HepG2 (cell line): ENCODE measurements around the gene EML2. TPM values are rescaled to one million over a fixed set of nuclear protein-coding genes. Genes with fewer than 3 reads are reported as not detected.

Source experiments
- ADNP ChIP-seq: sonication (generic); formaldehyde crosslinking; IDR thresholded peaks from 2 replicates; pipeline ENCODE4 v1.4.0; 2020; ENCODE audit warnings: missing genetic modification reagents
- AGO1 ChIP-seq: fragments of 200-400 bp; formaldehyde crosslinking; IDR thresholded peaks from 2 replicates; pipeline ENCODE4 v1.6.1; 2017; ENCODE audit warnings: mild to moderate bottlenecking, low read depth, low read length, moderate library complexity; ENCODE audit not compliant: poor library complexity, severe bottlenecking
- ELF4 ChIP-seq: sonication (generic); formaldehyde crosslinking; IDR thresholded peaks from 2 replicates; pipeline ENCODE4 v1.5.0; 2020; ENCODE audit warnings: missing genetic modification reagents, mild to moderate bottlenecking, moderate library complexity, borderline replicate concordance
- ETV5 ChIP-seq: IDR thresholded peaks from 2 replicates; pipeline ENCODE4 v1.6.1; 2018; ENCODE audit warnings: missing biosample characterization, missing genetic modification reagents, inconsistent platforms, borderline replicate concordance
- GATAD1 ChIP-seq: IDR thresholded peaks from 2 replicates; pipeline ENCODE4 v1.6.1; 2016; ENCODE audit warnings: missing genetic modification reagents, missing compliant biosample characterization
- HOXA5 ChIP-seq: sonication (generic); formaldehyde crosslinking; IDR thresholded peaks from 2 replicates; pipeline ENCODE4 v1.4.0; 2020; ENCODE audit warnings: missing genetic modification reagents
- KDM5A ChIP-seq: fragments of 200-600 bp; sonication (generic); IDR thresholded peaks from 2 replicates; pipeline ENCODE4 v1.7.0; 2018; ENCODE audit warnings: antibody characterized with exemption, mild to moderate bottlenecking, low read length, borderline replicate concordance
- NBN ChIP-seq: fragments of 450-650 bp; conservative IDR thresholded peaks from 2 replicates; pipeline ENCODE4 v1.6.1; 2017
- NFRKB ChIP-seq: fragments of 450-650 bp; IDR thresholded peaks from 2 replicates; pipeline ENCODE4 v1.6.1; 2017
- PHF20 ChIP-seq: sonication (generic); formaldehyde crosslinking; IDR thresholded peaks from 2 replicates; pipeline ENCODE4 v1.5.0; 2020; ENCODE audit warnings: mild to moderate bottlenecking, missing genetic modification reagents
- PITX1 ChIP-seq: sonication (generic); formaldehyde crosslinking; IDR thresholded peaks from 2 replicates; pipeline ENCODE4 v1.5.1; 2020; ENCODE audit warnings: mild to moderate bottlenecking, missing genetic modification reagents
- SMC3 ChIP-seq: IDR thresholded peaks from 2 replicates; pipeline ENCODE4 v1.6.1; 2011; ENCODE audit warnings: low read length, improper control_type of control experiment
- SRSF4 ChIP-seq: fragments of 200-400 bp; formaldehyde crosslinking; IDR thresholded peaks from one replicate; pipeline ENCODE4 v1.6.1; 2018; ENCODE audit warnings: mild to moderate bottlenecking, low read depth, low read length, moderate library complexity; ENCODE audit not compliant: poor library complexity, severe bottlenecking
- ZFY ChIP-seq: sonication (generic); formaldehyde crosslinking; IDR thresholded peaks from 2 replicates; pipeline ENCODE4 v1.4.0; 2020; ENCODE audit warnings: missing genetic modification reagents
- ZNF331 ChIP-seq: sonication (generic); formaldehyde crosslinking; IDR thresholded peaks from 2 replicates; pipeline ENCODE4 v1.4.0; 2020; ENCODE audit warnings: missing genetic modification reagents
- ZNF549 ChIP-seq: sonication (generic); formaldehyde crosslinking; IDR thresholded peaks from 2 replicates; pipeline ENCODE4 v1.5.0; 2020; ENCODE audit warnings: missing genetic modification reagents
- ZNF644 ChIP-seq: IDR thresholded peaks from 2 replicates; pipeline ENCODE4 v1.6.1; 2016; ENCODE audit warnings: low read depth
- ZNF670 ChIP-seq: sonication (generic); formaldehyde crosslinking; IDR thresholded peaks from 2 replicates; pipeline ENCODE4 v1.8.0; 2022; ENCODE audit warnings: mild to moderate bottlenecking, missing genetic modification reagents, borderline replicate concordance
- polyA plus RNA-seq, 8 experiments: library from polyadenylated mRNA; depleted of rRNA in 3 of 8; stranded (reverse) in 7 of 8; unstranded in 1 of 8; fragments of >200 nt; fragmentation: Illumina TruSeq in 4 of 8; extraction: Trizol in 4 of 8; gene quantifications; 2 replicates each; pipeline versions ENCODE4 v1.2.1 to v1.2.3, GENCODE V29; 2011 to 2016; ENCODE audit warnings: low read depth in 4 of 8, missing spikeins in 1 of 8, mixed read lengths in 1 of 8; ENCODE audit not compliant: insufficient read depth in 1 of 8
- total RNA-seq, 5 experiments: library from RNA; depleted of rRNA; stranded (reverse); fragments of >200 nt; fragmentation: Illumina TruSeq; extraction: Trizol; gene quantifications; 2 replicates each; pipeline ENCODE4 v1.2.3, GENCODE V29; 2016; ENCODE audit warnings: low read depth in 1 of 5
- TF ChIP-seq, protein P1 (sequence below): sonication (generic); formaldehyde crosslinking; IDR thresholded peaks from 2 replicates; pipeline ENCODE4 v1.5.0; 2020; ENCODE audit warnings: missing genetic modification reagents, mild to moderate bottlenecking, borderline replicate concordance
- TF ChIP-seq, protein P2 (sequence below): sonication (generic); formaldehyde crosslinking; IDR thresholded peaks from 2 replicates; pipeline ENCODE4 v1.4.0; 2020; ENCODE audit warnings: mild to moderate bottlenecking, missing genetic modification reagents
- TF ChIP-seq, protein P3 (sequence below): sonication (generic); formaldehyde crosslinking; IDR thresholded peaks from 2 replicates; pipeline ENCODE4 v1.5.0; 2020; ENCODE audit warnings: mild to moderate bottlenecking, missing genetic modification reagents, borderline replicate concordance

Gene EML2
- total and polyA plus RNA-seq, 2 of the 13 experiments (the other 11 are each of a cell fraction or from before 2014, with no cell fraction given), result 7.3 to 12.9 TPM

DNA sequence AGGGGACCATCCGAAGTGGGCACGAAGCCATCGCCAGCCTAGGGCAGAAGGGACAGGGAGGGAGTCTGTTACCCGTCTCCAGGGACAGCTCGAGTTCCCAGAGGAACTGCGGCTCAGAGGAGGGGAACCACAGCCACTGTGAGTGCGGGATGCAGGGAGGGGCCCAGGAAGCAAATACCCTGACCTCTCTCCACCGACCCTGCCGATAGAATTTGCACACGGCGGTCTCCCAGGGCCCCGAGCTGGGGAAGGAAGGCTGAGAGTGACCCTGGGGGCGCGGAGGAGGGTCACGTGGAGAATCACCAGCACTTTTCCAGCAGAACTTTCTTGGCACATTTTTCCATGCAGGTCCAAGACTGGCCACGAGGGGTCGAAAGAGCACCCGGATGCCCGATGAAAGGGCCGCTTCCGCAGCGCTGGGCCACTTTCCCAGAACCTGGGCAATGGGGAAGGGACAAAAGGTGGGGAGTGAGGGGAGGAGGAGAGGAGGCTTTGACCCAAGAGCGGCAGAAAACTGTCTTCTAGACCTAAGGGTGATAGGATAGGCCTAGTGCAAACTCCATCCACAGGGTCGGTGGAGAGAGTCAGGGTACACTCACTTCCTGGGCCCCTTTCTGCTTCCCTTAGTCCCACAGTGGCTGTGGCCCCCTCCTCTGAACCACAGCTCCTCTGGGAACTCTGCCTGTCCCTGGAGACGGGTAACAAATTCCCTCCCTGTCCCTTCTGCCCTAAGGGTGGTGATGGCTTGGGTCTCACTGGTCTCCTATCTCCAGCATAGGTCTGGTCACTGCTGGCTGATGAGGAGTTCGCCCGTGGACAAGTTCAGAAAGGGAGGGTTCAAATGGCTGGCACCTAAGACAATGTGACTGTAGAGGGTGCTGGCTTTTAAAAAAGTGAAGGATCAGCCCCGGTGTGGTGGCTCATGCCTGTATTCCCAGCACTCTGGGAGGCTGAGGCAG, 31.8 kb downstream of the EML2 start (continued):
- TF ChIP-seq ZNF549 (CRISPR knock-in tag), result no peak
- no peak for TF ChIP-seq NBN
- no peak for TF ChIP-seq AGO1
- TF ChIP-seq PITX1 (CRISPR knock-in tag), result peak; percentile 63; the same call in 1 of the 2 replicates
- no peak for TF ChIP-seq ZNF670 (CRISPR knock-in tag)
- no peak for TF ChIP-seq NFRKB
- no peak for TF ChIP-seq ELF4 (CRISPR knock-in tag)
- 0 out of 2 replicates have a peak, but pooled peaks have one; percentile 24 for TF ChIP-seq GATAD1 (CRISPR knock-in tag)
- no peak for TF ChIP-seq KDM5A
- TF ChIP-seq, protein P1, sequence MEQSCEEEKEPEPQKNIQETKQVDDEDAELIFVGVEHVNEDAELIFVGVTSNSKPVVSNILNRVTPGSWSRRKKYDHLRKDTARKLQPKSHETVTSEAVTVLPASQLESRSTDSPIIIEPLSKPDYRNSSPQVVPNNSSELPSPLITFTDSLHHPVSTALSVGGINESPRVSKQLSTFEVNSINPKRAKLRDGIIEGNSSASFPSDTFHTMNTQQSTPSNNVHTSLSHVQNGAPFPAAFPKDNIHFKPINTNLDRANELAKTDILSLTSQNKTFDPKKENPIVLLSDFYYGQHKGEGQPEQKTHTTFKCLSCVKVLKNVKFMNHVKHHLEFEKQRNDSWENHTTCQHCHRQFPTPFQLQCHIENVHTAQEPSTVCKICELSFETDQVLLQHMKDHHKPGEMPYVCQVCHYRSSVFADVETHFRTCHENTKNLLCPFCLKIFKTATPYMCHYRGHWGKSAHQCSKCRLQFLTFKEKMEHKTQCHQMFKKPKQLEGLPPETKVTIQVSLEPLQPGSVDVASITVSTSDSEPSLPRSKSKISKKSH (CRISPR knock-in tag), result 0 out of 2 replicates have a peak, but pooled peaks have one; percentile 36
- TF ChIP-seq ZNF331 (CRISPR knock-in tag), result 0 out of 2 replicates have a peak, but pooled peaks have one; percentile 32
- TF ChIP-seq SRSF4, result no peak
- 0 out of 2 replicates have a peak, but pooled peaks have one; percentile 31 for TF ChIP-seq HOXA5 (CRISPR knock-in tag)
- TF ChIP-seq, protein P2, sequence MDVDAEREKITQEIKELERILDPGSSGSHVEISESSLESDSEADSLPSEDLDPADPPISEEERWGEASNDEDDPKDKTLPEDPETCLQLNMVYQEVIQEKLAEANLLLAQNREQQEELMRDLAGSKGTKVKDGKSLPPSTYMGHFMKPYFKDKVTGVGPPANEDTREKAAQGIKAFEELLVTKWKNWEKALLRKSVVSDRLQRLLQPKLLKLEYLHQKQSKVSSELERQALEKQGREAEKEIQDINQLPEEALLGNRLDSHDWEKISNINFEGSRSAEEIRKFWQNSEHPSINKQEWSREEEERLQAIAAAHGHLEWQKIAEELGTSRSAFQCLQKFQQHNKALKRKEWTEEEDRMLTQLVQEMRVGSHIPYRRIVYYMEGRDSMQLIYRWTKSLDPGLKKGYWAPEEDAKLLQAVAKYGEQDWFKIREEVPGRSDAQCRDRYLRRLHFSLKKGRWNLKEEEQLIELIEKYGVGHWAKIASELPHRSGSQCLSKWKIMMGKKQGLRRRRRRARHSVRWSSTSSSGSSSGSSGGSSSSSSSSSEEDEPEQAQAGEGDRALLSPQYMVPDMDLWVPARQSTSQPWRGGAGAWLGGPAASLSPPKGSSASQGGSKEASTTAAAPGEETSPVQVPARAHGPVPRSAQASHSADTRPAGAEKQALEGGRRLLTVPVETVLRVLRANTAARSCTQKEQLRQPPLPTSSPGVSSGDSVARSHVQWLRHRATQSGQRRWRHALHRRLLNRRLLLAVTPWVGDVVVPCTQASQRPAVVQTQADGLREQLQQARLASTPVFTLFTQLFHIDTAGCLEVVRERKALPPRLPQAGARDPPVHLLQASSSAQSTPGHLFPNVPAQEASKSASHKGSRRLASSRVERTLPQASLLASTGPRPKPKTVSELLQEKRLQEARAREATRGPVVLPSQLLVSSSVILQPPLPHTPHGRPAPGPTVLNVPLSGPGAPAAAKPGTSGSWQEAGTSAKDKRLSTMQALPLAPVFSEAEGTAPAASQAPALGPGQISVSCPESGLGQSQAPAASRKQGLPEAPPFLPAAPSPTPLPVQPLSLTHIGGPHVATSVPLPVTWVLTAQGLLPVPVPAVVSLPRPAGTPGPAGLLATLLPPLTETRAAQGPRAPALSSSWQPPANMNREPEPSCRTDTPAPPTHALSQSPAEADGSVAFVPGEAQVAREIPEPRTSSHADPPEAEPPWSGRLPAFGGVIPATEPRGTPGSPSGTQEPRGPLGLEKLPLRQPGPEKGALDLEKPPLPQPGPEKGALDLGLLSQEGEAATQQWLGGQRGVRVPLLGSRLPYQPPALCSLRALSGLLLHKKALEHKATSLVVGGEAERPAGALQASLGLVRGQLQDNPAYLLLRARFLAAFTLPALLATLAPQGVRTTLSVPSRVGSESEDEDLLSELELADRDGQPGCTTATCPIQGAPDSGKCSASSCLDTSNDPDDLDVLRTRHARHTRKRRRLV (CRISPR knock-in tag), result no peak
- TF ChIP-seq, protein P3, sequence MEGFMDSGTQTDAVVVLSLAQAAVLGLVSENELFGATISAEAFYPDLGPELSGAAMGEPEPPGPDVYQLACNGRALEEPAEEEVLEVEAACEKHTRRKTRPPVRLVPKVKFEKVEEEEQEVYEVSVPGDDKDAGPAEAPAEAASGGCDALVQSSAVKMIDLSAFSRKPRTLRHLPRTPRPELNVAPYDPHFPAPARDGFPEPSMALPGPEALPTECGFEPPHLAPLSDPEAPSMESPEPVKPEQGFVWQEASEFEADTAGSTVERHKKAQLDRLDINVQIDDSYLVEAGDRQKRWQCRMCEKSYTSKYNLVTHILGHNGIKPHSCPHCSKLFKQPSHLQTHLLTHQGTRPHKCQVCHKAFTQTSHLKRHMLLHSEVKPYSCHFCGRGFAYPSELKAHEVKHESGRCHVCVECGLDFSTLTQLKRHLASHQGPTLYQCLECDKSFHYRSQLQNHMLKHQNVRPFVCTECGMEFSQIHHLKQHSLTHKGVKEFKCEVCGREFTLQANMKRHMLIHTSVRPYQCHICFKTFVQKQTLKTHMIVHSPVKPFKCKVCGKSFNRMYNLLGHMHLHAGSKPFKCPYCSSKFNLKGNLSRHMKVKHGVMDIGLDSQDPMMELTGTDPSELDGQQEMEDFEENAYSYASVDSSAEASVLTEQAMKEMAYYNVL, result no peak
- TF ChIP-seq ZNF644, result 0 out of 2 replicates have a peak, but pooled peaks have one; percentile 37
- peak; percentile 73; the same call in 1 of the 2 replicates for TF ChIP-seq ETV5 (CRISPR knock-in tag)
- peak; percentile 31; the same call in 1 of the 2 replicates for TF ChIP-seq PHF20 (CRISPR knock-in tag)
- peak; percentile 42; the same call in 1 of the 2 replicates for TF ChIP-seq ZFY (CRISPR knock-in tag)
- TF ChIP-seq ADNP (CRISPR knock-in tag), result 0 out of 2 replicates have a peak, but pooled peaks have one; percentile 16
- peak; percentile 75 for TF ChIP-seq SMC3
